Skeletal muscle satellite cell (primary cell): Measurements from ENCODE around the gene TBKBP1. TPM values are rescaled to one million over a fixed set of nuclear protein-coding genes. Genes with fewer than 3 reads are reported as not detected.

Experiments used
- small RNA-seq: library from RNA; depleted of rRNA; stranded (forward); fragments of <200 nt; gene quantifications from one replicate; pipeline ENCODE3, GENCODE V24; 2012

The TBKBP1 gene

Small RNA genes within 50 kb of the gene (small RNA-seq; reads per million reads assigned to genes)
- not detected for gene AC015674.1
